GM18508 (cell line): ENCODE data around the gene SEMA3C.

Source experiments
- ATAC-seq: cut with Tn5 transposase; IDR thresholded peaks from one replicate; pipeline ENCODE4 v1.9.1; 2021; ENCODE audit warnings: moderate number of reproducible peaks; ENCODE audit not compliant: insufficient read depth, unreplicated experiment

SEMA3C gene

GRCh38 chr7:80858141-80858903, 60.5 kb downstream of the SEMA3C start:
- no peak for ATAC-seq

- no peak for ATAC-seq
These were observed 62.1 kb downstream of the SEMA3C start for GRCh38 chr7:80856769-80857168.

DNA sequence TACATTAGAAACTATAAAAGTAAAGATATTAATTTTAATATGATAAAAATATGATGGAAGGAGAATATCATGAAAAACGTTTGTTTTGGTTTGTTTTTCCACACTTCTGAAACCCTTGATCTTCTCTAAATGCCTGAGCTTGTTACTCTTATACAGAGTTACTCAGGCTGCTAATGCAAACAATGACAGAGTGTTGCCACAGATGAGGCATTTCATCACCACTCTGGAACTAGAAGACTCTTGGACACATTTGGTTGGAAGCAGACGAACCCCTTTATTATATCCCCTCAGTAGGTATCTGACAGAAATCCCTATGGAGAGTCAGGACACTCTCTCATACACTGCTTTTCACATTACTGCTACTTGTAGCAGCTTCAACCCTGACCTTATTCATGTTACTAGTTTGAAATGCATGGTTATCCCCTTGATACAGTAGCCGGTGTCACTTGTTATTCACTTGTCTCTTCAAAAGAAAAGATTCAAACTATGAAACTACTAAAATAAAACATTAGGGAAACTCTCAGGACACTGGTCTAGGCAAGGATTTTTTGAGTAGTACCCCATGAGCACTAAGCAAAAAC, 66.9 kb downstream of the SEMA3C start:
- no peak for ATAC-seq

GRCh38 chr7:80848841-80849240, 70.0 kb downstream of the SEMA3C start:
- no peak for ATAC-seq

DNA sequence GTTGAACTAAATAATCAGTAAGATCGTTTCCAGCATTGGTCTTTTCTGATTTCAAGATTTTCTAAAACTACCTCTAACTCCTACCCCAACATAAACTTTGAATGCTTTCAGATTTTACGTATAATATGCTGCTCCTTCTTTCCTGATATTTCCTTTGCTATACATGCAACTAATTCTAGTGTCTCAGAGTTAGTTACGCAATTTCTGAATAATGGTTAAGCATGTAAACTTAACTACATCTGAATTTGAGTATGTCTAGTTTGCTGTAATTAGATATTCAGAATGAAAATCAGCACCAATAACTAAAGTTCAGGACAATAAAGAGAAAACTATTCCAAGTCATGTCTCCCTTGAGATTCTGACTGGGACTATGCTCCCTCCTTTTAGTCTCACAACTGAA, 71.0 kb downstream of the SEMA3C start:
- ATAC-seq, result no peak

- no peak for ATAC-seq
These were observed 71.8 kb downstream of the SEMA3C start for GRCh38 chr7:80847027-80847426.

- ATAC-seq, result no peak
These were observed 73.9 kb downstream of the SEMA3C start for GRCh38 chr7:80844916-80845315.

GRCh38 chr7:80843018-80843677, 75.7 kb downstream of the SEMA3C start:
- no peak for ATAC-seq

DNA sequence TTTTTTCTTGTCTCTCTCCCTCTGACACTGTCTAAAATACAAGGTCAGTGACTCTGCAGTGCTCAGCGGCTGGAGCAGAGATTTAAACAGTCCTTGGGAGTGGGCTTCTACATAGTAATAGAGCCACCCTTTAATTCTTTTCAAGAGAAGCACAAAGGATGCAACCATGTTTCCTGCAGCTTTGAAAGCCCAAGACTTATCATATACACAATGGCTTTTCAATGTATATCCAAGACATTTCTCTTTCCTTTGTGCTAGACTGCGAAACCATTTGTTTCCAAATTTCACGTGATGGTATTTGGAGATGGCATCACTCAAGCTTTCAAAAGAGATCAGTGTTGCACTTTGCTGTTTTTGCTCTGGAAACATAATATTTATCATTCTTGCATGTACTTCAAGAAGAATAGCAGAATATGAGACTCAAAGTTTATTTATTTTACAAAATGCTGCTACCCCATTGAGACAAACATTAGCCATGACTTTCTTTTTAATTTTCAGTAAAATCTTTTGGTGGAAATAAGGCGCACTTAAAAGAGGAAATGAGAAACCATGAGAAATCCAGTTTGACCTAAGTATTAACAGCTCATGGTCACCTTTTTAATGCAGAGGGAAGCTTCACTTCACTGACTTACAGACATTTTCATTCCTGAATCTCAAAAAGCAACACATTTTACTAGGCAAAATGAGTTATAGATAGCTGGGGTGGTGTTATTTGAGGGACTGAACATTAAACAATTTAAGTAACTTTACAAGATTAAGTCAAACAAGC, 76.6 kb downstream of the SEMA3C start:
- ATAC-seq, result no peak

GRCh38 chr7:80841423-80841955, 77.4 kb downstream of the SEMA3C start:
- no peak for ATAC-seq

DNA sequence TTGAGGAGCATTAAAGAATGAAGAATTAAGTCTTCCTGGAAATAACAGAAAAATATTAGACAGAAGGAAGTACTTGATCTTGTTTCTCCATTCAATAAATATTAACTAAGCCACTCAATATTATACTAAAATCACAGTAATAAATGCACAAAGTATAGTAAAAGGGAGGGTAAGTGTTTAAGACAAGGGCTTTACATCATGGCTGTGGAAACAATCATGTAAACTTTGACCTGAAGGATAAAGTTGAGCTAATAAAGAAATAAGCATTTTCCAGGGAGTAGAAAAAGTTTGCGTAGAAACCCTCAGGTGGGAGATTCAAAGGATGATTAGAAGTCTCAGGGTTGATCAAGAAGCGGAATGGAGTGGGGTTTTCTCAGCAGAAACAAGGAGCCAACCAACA, 78.2 kb downstream of the SEMA3C start:
- no peak for ATAC-seq

DNA sequence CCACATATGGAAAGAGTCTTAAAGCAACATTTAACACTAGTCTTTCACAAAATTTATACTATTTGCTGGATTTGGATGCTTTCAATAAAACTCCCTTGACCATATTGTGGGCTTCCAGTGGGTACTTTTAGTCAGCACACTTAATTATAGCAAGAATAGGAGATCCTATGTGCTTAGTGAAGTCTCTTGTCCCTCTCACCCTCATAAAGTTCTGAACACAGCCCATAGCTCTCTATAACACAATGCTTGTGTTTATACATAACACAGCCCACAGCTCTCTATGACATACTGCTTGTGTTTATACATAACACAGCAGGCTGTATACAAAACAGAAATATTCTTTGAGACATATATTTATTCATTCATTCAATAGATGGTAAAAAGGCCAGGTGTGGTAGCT, 79.0 kb downstream of the SEMA3C start:
- no peak for ATAC-seq

DNA sequence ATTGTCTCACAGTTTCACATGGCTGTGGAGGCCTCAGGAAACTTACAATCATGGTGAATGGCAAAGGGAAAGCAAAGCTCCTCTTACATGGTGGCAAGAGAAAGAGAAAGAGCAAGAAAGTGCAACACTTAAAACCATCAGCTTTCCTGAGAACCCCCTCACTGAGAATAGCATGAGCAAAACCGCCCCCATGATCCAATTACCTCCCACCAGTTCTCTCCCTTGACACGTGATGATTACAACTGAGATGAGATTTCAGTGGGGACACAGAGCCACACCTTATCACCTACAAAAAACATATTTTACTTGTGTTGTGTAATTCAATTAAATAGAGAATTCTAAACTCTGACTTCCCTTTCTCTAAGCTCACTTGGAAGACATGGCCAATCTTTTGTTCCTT, 80.2 kb downstream of the SEMA3C start:
- ATAC-seq, result no peak

DNA sequence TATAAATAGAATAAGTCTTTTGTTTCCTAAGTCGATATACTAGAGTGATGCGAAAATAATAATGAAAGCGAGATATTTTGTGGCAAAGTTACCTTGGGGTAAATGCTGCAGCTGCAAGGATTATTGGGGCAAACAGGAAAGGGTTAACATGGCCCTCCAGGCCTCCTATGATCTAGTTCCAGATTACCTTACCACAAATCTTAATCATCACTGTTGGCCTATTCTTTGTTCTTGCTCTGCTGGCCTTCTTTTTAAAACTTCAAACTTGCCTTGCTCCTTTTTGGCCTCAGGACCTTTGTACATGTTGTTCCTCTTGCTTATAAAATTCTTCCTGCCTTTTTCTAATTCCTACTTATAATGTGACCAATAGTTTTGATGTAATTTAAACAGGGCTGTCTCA, 81.5 kb downstream of the SEMA3C start:
- no peak for ATAC-seq

DNA sequence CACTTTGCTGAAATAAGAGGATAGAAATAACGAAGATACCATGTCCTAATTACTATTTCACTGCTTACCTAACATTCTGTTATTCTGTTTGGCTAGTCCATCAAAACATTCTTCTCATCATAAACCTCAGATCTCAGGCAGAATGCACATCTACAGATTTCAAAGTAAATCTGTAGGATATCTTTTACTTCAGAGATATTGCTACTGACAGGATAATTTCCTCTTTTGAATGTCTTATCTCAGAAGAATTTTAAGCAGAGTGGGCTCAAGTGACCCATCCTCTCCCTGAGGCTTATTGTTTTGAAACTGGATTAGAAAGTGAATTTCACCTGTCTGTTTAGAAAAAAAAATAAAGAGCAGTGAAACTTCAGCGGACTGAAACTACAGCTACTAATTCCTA, 83.6 kb downstream of the SEMA3C start:
- no peak for ATAC-seq

- ATAC-seq, result no peak
These were observed 85.3 kb downstream of the SEMA3C start for GRCh38 chr7:80833289-80834268.

DNA sequence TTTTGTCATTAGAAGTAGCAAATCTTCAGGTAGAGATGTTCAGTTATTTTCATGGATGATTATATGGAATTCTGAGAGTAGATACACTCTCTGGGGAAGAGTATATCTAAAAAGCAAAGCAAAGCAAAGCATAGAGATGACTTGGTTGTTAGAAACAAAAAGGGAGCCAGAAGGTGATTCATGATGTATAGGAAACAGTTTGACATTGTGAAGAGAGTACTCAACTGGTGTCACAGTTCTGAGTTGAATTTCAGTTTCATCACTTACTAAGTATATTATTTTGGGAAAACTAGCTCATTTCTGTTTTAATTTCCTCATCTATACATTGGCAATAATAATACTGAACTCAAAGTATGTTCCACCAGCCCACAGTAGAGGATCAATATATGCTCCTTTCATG, 86.8 kb downstream of the SEMA3C start:
- ATAC-seq, result no peak

- ATAC-seq, result no peak
These were observed 88.1 kb downstream of the SEMA3C start for GRCh38 chr7:80830584-80831285.

DNA sequence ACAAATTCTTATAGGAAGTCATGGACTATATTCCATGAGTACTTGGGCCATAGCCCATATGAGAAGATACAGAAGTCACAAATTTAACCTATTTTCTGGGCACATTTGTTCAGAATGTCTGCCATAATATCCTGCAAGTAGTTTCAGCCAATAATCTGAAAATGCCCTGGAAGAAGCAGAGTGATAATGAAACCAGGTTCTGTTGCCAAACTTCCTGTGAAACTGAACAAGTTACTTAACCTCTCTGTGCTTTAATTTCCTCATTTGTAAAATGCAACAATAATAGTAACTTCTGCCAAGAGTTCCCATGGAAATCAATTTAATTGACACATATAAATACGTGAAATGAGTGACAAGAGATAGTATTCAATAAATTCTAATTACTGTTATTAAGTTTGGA, 88.8 kb downstream of the SEMA3C start:
- no peak for ATAC-seq
